ENCODE results near the gene ETV3L.

Gene ETV3L

DNA sequence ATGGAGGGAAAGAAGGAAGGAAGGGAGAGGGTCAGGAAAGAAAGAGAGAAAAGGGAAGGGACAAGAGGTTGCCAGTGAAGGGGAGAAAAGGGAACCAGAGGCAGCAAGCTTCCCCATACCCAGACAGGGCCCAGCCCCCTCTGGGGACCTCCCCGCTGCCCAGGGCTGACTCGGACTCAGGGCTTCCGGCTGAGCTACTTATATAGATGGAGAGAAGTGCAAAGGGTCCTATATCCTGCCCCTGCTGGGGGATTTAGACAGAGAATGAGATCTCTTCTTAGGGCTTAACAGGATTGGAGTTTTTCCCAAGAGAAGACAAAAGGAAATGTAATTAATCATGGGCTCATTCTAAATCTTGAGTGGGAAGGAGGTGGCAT is at the start of gene ETV3L:
ETV3L (minus strand) TSS at position 176 of the 377 bp plus-strand sequence. CDS start 285 bp downstream, outside the sequence.
- no peak for DNase-seq

GRCh38 chr1:157147906-157148700 is 48.5 kb upstream of the ETV3L start:
- no peak for DNase-seq

DNA sequence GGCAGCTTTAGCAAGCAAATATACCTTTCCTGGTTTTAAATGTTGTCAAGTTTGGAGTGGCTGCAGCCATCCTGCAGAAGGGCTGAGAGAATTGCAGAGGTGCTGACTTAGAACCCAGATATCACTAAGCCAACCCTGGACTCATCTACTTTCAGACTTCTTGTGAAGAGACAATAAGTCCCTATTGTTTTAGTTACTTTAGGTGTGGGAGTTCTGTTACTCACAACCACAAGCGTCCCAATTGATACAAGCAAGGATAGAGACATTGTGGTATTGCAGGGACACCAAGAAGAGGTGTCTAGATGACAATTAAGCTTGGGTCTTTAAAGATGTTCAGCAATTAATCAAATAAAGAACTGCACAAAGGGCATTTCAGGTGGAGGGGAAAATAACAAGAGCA is 47.4 kb upstream of the ETV3L start:
- DNase-seq = no peak

GRCh38 chr1:157146244-157146643 is 46.6 kb upstream of the ETV3L start:
- DNase-seq = no peak

DNA sequence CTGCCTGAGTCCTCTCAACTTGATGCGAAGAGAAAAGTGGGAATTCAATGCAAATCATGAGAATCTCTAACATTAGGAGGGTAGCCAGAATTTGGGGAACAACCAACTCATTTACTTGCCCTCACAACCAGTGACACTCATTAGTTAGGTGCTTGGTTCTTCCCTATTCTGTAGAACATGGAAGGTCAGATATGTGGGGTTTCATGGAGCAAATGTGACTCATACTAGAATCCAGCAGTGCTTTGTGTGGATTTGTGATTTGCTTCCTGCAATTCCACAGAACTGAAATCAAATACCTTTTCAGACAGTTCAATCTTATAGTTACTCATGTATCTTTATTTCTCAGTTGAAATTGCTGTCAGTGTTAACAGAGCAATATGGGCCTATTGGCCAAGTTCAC is 45.5 kb upstream of the ETV3L start:
- DNase-seq = no peak

DNA sequence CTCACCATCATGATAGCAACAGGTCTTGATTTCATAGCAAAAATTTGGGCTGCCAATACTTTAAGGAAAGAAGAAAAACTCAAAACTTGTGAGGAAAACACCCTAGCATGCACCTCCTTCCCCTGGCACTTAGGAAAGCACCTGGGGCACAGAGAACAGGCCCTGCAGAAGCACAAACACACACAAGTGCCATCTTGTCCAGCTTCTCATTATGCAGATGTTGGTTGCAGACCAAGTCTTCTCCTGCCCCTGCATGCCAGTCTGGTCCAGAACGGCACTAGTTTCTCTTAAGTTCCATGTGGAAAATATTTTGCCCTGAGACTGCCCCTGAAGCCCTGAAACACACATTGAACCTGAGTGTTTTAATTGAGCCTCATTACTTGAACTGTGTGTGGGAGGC is 44.9 kb upstream of the ETV3L start:
- DNase-seq = no peak

DNA sequence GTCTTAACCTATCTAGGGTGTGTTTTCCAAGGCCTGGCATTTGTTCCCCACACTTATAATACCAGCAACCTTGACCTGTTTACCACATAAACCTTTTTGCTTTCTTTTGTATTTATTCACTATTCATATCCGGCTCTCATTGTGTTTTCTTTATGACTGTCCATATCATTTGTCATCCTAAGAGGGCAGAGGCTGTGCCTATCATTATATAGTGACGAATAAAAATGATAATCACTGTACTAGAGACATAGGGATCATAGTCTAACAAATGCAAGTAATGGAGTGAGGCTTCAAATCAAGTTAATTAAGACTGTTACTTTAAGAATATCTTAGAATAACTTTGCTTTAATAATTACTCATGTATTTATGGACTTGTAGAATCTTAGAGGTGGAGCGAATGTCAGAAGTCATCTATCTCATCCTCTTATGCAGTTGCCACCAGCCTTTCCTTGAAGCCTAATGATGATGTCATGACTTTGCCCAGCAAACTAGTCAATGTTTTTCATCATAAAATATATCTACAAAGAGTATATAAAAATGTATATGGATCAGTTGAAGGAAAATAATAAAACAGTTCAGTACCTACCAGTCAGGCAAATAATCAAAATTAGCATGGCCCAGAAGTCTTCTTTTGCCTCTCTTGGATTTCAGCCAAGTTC is 43.3 kb upstream of the ETV3L start:
- no peak for DNase-seq

- no peak for DNase-seq
These were observed 42.6 kb upstream of the ETV3L start for GRCh38 chr1:157142201-157142600.

DNA sequence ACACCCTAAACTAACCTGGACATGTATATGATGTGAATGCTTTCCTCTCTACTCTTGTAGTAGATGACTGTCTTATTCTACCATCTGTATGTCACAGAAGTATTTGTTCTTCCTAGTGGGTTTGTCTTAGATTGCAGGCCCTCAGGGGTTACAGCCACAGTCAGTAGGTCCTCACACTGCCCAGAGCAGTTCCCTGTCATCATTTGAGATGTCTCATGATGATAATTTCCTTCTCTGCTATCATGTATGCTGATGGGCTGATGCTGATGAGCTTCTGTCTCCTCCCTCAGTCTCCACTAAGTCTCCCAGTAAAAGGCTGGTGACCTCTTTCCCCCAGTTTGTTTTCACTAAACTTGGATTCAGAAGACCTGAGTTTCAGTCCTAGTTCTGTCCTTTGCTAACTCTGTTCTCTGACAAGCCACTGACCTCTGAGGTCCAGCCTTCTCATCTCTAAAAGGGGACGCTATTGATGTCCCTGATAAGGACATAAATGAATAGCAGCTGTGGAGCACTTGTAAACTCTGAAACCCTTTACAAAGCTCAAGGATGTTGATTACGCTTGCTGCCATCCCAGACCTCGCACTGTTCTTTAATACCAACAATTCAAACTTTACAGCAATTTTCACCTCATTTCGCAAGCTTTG is 41.7 kb upstream of the ETV3L start:
- no peak for DNase-seq

- DNase-seq = no peak
These were observed 40.5 kb upstream of the ETV3L start for GRCh38 chr1:157140063-157140588.

- DNase-seq = no peak
These were observed 39.6 kb upstream of the ETV3L start for GRCh38 chr1:157139052-157139715.

DNA sequence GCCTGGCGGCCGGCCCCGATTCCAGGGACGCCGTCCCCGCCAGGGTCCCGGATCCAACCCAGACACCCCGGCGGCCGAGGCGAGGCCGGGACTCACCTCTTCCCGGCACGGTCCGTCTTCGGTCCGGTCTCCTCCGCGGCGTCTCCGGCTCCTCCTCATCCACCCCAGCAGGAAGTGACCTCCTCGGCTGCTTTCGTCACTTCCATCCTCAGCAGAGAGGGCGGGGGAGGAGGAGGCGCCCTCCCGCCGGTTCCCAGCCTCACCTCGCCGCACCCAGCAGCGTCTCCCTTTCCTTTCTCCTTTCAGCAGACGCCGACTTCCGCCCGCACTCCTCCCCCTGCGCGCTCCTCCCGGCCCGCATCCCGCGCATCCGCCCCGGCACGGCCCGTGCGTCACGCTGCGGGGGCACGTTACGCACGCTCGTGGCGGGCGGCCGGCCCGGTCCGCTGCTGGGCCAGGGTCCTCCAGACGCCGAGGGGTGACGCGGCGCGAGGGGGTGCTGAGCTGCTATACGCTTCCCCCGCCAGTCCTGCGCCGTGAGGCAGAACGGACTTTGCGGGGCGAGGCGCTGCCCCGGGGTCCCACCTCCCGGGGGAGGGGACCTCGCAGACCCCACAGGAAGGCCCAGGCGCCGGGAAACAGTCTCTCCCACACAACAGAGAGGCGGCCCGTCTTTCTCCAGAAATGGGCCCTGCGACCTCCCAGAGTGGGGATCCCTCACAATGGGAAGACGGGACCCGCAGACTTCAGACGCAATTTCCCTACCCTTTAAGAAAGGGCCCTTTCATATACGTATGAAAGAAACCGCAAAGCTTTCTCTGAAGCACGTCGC is 38.8 kb upstream of the ETV3L start, which contains the start of gene ETV3:
ETV3 (minus strand) TSS at position 176 of the 832 bp plus-strand sequence. CDS start 2,043 bp downstream, outside the sequence.
- DNase-seq = peak; percentile 58 to 79

GRCh38 chr1:157137408-157138219 is 38.0 kb upstream of the ETV3L start:
- no peak for DNase-seq

- no peak for DNase-seq
These were observed 37.4 kb upstream of the ETV3L start for GRCh38 chr1:157137046-157137407.

GRCh38 chr1:157136133-157136532 is 36.5 kb upstream of the ETV3L start:
- DNase-seq = no peak

DNA sequence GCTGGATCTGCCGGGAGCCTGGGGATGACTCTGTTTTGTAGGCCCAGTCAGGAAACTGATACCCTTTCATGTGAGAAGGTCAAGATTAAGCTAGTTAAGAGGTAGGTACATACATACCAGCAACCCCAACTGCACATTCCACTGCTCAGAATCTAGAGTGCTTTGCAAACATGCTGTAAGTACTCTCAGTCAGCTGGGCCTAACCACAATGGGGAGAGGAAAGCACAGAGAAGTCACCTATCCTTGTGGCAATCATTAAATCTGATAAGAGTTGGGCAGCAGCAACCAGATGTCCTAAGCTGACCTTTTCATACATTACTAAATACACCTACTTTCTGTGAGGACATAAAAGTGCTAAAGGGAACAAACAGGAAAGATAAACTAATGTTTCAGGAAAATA is 36.0 kb upstream of the ETV3L start:
- DNase-seq = no peak

GRCh38 chr1:157135070-157135469 is 35.5 kb upstream of the ETV3L start:
- no peak for DNase-seq

- DNase-seq = no peak
These were observed 34.8 kb upstream of the ETV3L start for GRCh38 chr1:157134442-157134841.

DNA sequence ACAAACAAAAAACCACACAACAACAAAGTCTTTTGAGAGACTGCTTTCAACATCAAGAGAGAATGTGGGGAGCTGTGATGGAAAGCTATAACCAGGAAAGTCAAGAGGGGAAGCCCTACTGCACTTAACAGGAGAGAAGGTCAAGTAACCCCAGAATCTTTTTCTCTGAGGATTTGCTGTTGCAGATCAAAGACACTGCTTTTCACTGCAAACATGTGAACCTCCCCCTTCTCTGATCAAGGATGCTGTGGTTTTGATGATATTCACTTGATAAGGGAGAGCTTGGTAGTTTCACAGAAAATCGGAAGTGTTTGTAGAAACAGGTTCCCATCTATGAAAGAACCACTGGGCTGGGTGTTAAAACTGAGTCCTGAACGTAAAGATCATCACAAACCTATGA is 33.8 kb upstream of the ETV3L start:
- DNase-seq = no peak

DNA sequence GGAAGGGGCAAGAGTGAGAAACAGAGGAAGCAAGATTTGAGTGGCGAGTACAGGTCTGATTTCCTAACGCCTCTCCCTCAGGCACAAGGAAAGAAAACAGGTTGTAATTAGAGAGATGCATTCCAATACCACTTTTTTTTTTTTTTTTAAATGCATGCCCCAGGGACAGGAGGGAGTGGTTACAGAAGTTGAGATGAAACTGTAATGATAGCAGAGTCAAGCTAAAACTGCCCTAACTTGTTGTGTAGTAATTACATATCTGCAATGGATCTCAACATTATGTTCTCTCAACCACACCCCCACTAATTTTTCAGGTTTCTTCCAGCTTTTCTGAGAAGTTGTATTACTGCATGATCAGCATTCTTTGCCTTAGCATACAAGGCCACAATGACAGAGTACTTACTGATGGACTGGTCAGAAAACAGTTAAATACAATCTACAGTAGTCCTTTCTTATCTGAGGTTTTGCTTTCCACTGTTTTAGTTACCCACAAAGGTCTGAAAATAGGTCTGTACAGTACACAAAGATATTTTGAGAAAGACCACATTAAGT is 33.1 kb upstream of the ETV3L start:
- DNase-seq = no peak

- DNase-seq = no peak
These were observed 32.5 kb upstream of the ETV3L start for GRCh38 chr1:157132111-157132510.

All from SW 1271 (cell line).